ENCODE measurements around the gene EIF2B4. TPM values are rescaled to one million over a fixed set of nuclear protein-coding genes. Genes with fewer than 3 reads are reported as not detected.

EIF2B4 gene
- total and polyA plus RNA-seq, 11 donors, result 28.5 to 69.0 (median 38.2) TPM

GRCh38 chr2:27379383-27379835, 9.3 kb upstream of the EIF2B4 start:
- no peak for ATAC-seq
- Histone ChIP-seq H3K27ac (peak overlapping the region in 7 of 12 donors; percentile 84 to 93 (median 89)), H3K4me3 (peak overlapping the region in 10 of 12 donors; percentile 67 to 82 (median 73)), H3K4me1 (peaks cover 0 to 36% (median 16%) of the 10 kb centered on the region in 12 donors), H3K36me3 (peaks cover 3 to 77% (median 68%) of the 10 kb centered on the region in 9 donors), H3K27me3 (no peaks in the 10 kb centered on the region), H3K9me3 (no peaks in the 10 kb centered on the region)
- TF ChIP-seq POLR2A (IDR thresholded peaks at IDR 0.05), result no peak
- TF ChIP-seq, protein P1, sequence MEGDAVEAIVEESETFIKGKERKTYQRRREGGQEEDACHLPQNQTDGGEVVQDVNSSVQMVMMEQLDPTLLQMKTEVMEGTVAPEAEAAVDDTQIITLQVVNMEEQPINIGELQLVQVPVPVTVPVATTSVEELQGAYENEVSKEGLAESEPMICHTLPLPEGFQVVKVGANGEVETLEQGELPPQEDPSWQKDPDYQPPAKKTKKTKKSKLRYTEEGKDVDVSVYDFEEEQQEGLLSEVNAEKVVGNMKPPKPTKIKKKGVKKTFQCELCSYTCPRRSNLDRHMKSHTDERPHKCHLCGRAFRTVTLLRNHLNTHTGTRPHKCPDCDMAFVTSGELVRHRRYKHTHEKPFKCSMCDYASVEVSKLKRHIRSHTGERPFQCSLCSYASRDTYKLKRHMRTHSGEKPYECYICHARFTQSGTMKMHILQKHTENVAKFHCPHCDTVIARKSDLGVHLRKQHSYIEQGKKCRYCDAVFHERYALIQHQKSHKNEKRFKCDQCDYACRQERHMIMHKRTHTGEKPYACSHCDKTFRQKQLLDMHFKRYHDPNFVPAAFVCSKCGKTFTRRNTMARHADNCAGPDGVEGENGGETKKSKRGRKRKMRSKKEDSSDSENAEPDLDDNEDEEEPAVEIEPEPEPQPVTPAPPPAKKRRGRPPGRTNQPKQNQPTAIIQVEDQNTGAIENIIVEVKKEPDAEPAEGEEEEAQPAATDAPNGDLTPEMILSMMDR (IDR thresholded peaks at IDR 0.05), result no peak
- no peak for DNase-seq
- intact Hi-C loops (cut with DNase I), result no loop called here
- WGBS, 4 donors, result 82 to 92% (median 87%) methylated on average over 2 of the region's 2 CpGs

GRCh38 chr2:27378809-27379290, 8.7 kb upstream of the EIF2B4 start:
- no peaks in the 10 kb centered on the region for H3K9me3 ChIP-seq
- DNase-seq, result no peak
- no peak overlapping the region for H3K4me3 ChIP-seq
- no peaks in the 10 kb centered on the region for H3K27me3 ChIP-seq
- peak overlapping the region in 1 of 12 donors; percentile 90 for H3K27ac ChIP-seq
- H3K4me1 ChIP-seq, result peaks cover 0 to 36% (median 16%) of the 10 kb centered on the region in 12 donors
- 86 to 93% (median 90%) methylated on average over 5 to 9 of the region's 9 CpGs for WGBS, 4 donors
- ATAC-seq, result no peak
- H3K36me3 ChIP-seq, result peaks cover 3 to 77% (median 68%) of the 10 kb centered on the region in 9 donors
- TF ChIP-seq, protein P1 (IDR thresholded peaks at IDR 0.05), result no peak
- TF ChIP-seq POLR2A (IDR thresholded peaks at IDR 0.05), result no peak
- intact Hi-C loops (cut with DNase I), result no loop called here

DNA sequence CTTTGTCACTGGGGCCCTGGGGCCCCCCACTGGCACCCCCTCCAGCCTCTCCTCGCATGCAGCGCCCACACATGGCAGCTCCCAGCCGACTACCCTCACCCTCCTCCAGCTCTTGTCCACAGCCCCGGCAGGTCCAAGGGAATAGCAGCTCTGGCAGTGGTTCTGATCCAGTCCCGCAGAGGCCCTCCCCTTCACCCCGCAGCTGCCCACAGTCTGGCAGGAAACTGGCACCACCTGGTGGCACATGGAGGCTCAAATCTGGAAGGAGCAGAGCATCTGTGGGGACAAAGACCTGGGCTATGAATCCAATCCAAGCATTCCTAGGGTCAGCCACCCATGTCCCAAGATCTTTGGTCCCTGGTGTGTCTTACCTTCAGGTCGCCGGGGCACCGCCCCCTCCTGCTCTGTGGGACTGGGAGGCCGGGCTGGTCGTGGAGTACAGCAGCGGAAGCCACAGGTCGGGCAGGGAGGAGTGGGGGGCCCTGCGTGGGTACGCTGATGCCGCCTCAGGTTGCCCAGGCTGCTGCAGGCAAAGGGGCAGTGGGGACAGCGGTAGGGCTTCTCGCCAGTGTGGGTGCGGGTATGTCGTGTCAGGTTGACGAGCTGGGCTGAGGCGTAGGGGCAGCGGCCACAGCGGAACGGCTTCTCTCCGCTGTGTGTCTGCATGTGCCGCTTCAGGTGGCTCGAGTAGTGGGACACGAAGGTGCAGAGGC, 8.1 kb upstream of the EIF2B4 start:
- WGBS, 4 donors, result 78 to 81% (median 79%) methylated on average over 21 to 29 of the region's 29 CpGs
- H3K27ac ChIP-seq, result no peak overlapping the region
- H3K4me1 ChIP-seq, result peaks cover 0 to 36% (median 16%) of the 10 kb centered on the region in 12 donors
- H3K9me3 ChIP-seq, result no peaks in the 10 kb centered on the region
- H3K4me3 ChIP-seq, result no peak overlapping the region
- ATAC-seq (no peak), DNase-seq (peak in 2 of 5 donors; percentile 20 to 38)
- TF ChIP-seq POLR2A (IDR thresholded peaks at IDR 0.05), result no peak
- TF ChIP-seq, protein P1 (IDR thresholded peaks at IDR 0.05), result peak in 2 of 12 donors; percentile 28 to 32
- intact Hi-C loops (cut with DNase I), result no loop called here
- peaks cover 3 to 77% (median 68%) of the 10 kb centered on the region in 9 donors for H3K36me3 ChIP-seq
- no peaks in the 10 kb centered on the region for H3K27me3 ChIP-seq

DNA sequence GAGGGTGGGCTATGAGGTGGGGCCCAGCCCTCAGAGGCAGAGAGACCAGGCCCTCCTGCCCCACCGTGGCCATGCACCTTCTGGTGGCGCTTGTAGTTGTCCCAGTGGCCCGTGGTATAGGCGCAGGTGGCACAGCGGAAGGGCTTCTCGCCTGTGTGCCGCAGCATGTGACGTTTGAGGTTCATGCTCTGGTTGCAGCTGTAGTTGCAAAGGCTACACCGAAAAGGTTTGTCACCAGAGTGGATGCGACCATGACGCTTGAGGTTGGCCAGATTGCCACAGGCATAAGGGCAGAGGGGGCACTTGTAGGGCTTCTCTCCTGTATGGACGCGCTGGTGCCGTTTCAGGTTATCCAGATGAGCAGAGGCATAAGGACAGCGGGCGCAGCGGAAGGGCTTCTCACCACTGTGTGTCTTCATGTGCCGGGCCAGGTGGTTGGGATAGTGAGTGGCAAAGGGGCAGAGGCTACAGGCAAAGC, 7.5 kb upstream of the EIF2B4 start:
- H3K9me3 ChIP-seq, result no peaks in the 10 kb centered on the region
- peaks cover 3 to 77% (median 68%) of the 10 kb centered on the region in 9 donors for H3K36me3 ChIP-seq
- intact Hi-C loops (cut with DNase I), result no loop called here
- H3K4me1 ChIP-seq, result peaks cover 0 to 40% (median 19%) of the 10 kb centered on the region in 12 donors
- H3K4me3 ChIP-seq, result no peak overlapping the region
- WGBS, 4 donors, result 90 to 93% (median 91%) methylated on average over 16 to 18 of the region's 18 CpGs
- no peaks in the 10 kb centered on the region for H3K27me3 ChIP-seq
- DNase-seq, result peak in 1 of 5 donors; percentile 16
- TF ChIP-seq, protein P1 (IDR thresholded peaks at IDR 0.05), result no peak
- TF ChIP-seq POLR2A (IDR thresholded peaks at IDR 0.05), result no peak
- no peak for ATAC-seq
- no peak overlapping the region for H3K27ac ChIP-seq

Measured in heart left ventricle (tissue), 16 donors.